GM12892 (cell line): ENCODE measurements around the gene TCERG1.

Experiments used
- DNase-seq: peaks from one replicate; pipeline ENCODE4 v3.0.0; 2011; ENCODE audit not compliant: insufficient read length
- FAIRE-seq: peaks from 2 replicates; lab custom pipeline; 2011; peaks lifted over from hg19 to GRCh38; lab: Jason Lieb, UNC
- POLR2A ChIP-seq: IDR thresholded peaks from 2 replicates; pipeline ENCODE4 v1.6.1; 2011; ENCODE audit warnings: low read depth, low read length, control low read depth
- POLR2AphosphoS5 ChIP-seq: IDR thresholded peaks from 2 replicates; pipeline ENCODE4 v1.6.1; 2011; ENCODE audit warnings: low read depth, low read length, control low read depth
- TAF1 ChIP-seq: IDR thresholded peaks from 2 replicates; pipeline ENCODE4 v1.6.1; 2011; ENCODE audit warnings: low read depth, mild to moderate bottlenecking, control low read depth, low read length, borderline replicate concordance

TCERG1 gene

GRCh38 chr5:146426853-146427618, 20.1 kb upstream of the TCERG1 start:
- no peak for TF ChIP-seq POLR2AphosphoS5
- no peak for TF ChIP-seq TAF1
- FAIRE-seq = peak; percentile 88
- DNase-seq = no peak

GRCh38 chr5:146427619-146427997, 19.5 kb upstream of the TCERG1 start:
- TF ChIP-seq TAF1 (no peak), POLR2A (no peak), POLR2AphosphoS5 (no peak)
- no peak for FAIRE-seq
- no peak for DNase-seq

- TF ChIP-seq POLR2A (no peak), TAF1 (no peak), POLR2AphosphoS5 (no peak)
- DNase-seq (no peak), FAIRE-seq (no peak)
Observed at GRCh38 chr5:146428658-146429057, 18.5 kb upstream of the TCERG1 start.

- FAIRE-seq (no peak), DNase-seq (no peak)
- TF ChIP-seq POLR2A (no peak), TAF1 (no peak), POLR2AphosphoS5 (no peak)
Observed at GRCh38 chr5:146440353-146440752, 6.8 kb upstream of the TCERG1 start.

- FAIRE-seq = no peak
- TF ChIP-seq POLR2AphosphoS5 (no peak), POLR2A (no peak), TAF1 (no peak)
- no peak for DNase-seq
Observed at GRCh38 chr5:146440870-146441495, 6.2 kb upstream of the TCERG1 start.

- DNase-seq = no peak
- TF ChIP-seq POLR2A = no peak
- TF ChIP-seq TAF1 = no peak
- TF ChIP-seq POLR2AphosphoS5 = no peak
- FAIRE-seq = no peak
Observed at GRCh38 chr5:146441896-146442295, 5.2 kb upstream of the TCERG1 start.

GRCh38 chr5:146447734-146448380, 724 bp downstream of the TCERG1 start:
- peak; percentile 21 for FAIRE-seq
- no peak for TF ChIP-seq TAF1
- 0 out of 2 replicates have a peak, but pooled peaks have one; percentile 54 for TF ChIP-seq POLR2AphosphoS5
- no peak; the same call in none of the 2 replicates for TF ChIP-seq POLR2A
- DNase-seq = no peak

GRCh38 chr5:146448783-146449519, 1.8 kb downstream of the TCERG1 start:
- TF ChIP-seq TAF1 = no peak
- no peak for TF ChIP-seq POLR2AphosphoS5
- no peak for TF ChIP-seq POLR2A
- no peak for FAIRE-seq
- no peak for DNase-seq

- FAIRE-seq (no peak), DNase-seq (no peak)
- TF ChIP-seq POLR2A = no peak
- no peak for TF ChIP-seq TAF1
- TF ChIP-seq POLR2AphosphoS5 = no peak
Observed at GRCh38 chr5:146450002-146450401, 2.9 kb downstream of the TCERG1 start.

GRCh38 chr5:146451411-146451810, 4.3 kb downstream of the TCERG1 start:
- DNase-seq = no peak
- TF ChIP-seq POLR2A (no peak), TAF1 (no peak), POLR2AphosphoS5 (no peak)
- no peak for FAIRE-seq

GRCh38 chr5:146457431-146457830, 10.3 kb downstream of the TCERG1 start:
- FAIRE-seq (no peak), DNase-seq (no peak)
- TF ChIP-seq POLR2A (no peak), POLR2AphosphoS5 (no peak), TAF1 (no peak)

GRCh38 chr5:146458894-146459293, 11.8 kb downstream of the TCERG1 start:
- FAIRE-seq (no peak), DNase-seq (no peak)

More at GRCh38 chr5:146458894-146459293, 11.8 kb downstream of the TCERG1 start:
- no peak for TF ChIP-seq POLR2A
- TF ChIP-seq TAF1 = no peak
- no peak for TF ChIP-seq POLR2AphosphoS5
